ENCODE results near the gene SCGB1D4.
"Not testable (repeated sequence)": the region's sequence is repeated elsewhere in the genome, so short reads cannot be mapped to it uniquely, and the experiment has no call there.

DNA sequence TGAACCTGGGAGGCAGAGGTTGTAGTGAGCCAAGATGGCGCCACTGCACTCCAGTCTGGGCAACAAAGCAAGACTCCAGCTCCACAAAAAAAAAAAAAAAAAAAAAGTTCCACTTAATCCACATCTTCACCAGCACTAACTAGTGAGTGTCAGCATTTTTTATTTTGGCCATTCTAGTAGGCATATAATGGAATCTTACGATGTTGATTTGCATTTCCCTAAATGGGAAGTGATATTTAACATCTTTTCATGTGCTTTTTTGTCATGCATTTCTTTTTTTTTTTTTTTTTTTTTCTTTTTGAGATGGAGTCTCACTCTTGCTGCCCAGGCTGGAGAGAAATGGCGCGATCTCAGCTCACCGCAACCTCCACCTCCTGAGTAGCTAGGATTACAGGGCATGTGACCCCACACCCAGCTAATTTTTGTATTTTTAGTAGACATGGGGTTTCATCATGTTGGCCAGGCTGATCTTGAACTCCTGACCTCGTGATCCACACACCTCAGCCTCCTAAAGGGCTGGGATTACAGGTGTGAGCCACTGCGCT lies 44.8 kb upstream of the SCGB1D4 start:
- not testable (repeated sequence) for TF ChIP-seq RAD21 (conservative IDR thresholded peaks at IDR 0.05); TAF1 (IDR thresholded peaks at IDR 0.05; ENCODE audit: low read depth); POLR2AphosphoS5 (IDR thresholded peaks at IDR 0.05); EP300 (conservative IDR thresholded peaks at IDR 0.05; ENCODE audit: poor library complexity, severe bottlenecking); MXI1 (conservative IDR thresholded peaks at IDR 0.05; ENCODE audit: poor library complexity, severe bottlenecking); EZH2 (IDR thresholded peaks at IDR 0.05; ENCODE audit: borderline replicate concordance, insufficient read depth, low read length, poor library complexity, severe bottlenecking)
- TF ChIP-seq, protein P1, sequence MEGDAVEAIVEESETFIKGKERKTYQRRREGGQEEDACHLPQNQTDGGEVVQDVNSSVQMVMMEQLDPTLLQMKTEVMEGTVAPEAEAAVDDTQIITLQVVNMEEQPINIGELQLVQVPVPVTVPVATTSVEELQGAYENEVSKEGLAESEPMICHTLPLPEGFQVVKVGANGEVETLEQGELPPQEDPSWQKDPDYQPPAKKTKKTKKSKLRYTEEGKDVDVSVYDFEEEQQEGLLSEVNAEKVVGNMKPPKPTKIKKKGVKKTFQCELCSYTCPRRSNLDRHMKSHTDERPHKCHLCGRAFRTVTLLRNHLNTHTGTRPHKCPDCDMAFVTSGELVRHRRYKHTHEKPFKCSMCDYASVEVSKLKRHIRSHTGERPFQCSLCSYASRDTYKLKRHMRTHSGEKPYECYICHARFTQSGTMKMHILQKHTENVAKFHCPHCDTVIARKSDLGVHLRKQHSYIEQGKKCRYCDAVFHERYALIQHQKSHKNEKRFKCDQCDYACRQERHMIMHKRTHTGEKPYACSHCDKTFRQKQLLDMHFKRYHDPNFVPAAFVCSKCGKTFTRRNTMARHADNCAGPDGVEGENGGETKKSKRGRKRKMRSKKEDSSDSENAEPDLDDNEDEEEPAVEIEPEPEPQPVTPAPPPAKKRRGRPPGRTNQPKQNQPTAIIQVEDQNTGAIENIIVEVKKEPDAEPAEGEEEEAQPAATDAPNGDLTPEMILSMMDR (IDR thresholded peaks at IDR 0.05; ENCODE audit: poor library complexity, severe bottlenecking), result not testable (repeated sequence)

All from neural cell (in vitro differentiated cells).